GM23248 (cell line): ENCODE results near the gene CIB2.

Experiments used
- EZH2 ChIP-seq: fragments of 200-600 bp; sonication (generic); IDR thresholded peaks from 2 replicates; pipeline ENCODE4 v1.6.1; 2018; ENCODE audit warnings: antibody characterized with exemption, mild to moderate bottlenecking; ENCODE audit not compliant: insufficient read depth, poor library complexity, severe bottlenecking
- EZH2phosphoT487 ChIP-seq: fragments of 200-600 bp; sonication (generic); IDR thresholded peaks from 2 replicates; pipeline ENCODE4 v1.6.1; 2018; ENCODE audit warnings: antibody characterized with exemption, moderate library complexity, mild to moderate bottlenecking, low read depth; ENCODE audit not compliant: insufficient read depth

DNA sequence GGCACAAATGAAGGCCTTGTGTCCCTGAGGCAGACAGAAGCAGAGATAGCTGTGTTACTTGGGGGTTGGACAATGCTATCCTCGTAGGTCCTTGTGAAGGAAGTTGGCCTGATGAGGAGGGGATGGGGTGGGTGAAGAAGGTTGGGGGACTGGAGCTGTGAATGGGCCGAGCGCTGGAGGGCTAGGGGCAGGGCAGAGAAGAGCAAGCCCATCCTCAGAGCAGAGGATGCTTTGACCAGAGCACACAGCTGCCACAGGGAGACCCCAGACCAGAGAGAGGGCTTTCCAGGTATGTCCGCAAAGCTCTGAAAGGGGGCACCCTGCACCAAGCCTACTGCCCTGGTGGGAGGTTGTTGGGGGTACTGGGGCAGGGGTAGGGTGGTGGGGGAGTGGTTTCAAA lies 48.1 kb downstream of the CIB2 start:
- TF ChIP-seq EZH2 (no peak), EZH2phosphoT487 (no peak)
